Measurements from ENCODE around the gene PCCA. TPM values are rescaled to one million over a fixed set of nuclear protein-coding genes. Genes with fewer than 3 reads are reported as not detected.
"Not testable (repeated sequence)": the region's sequence is repeated elsewhere in the genome, so short reads cannot be mapped to it uniquely, and the experiment has no call there.

The PCCA gene
- total and polyA plus RNA-seq, 2 donors (not counting 3 experiments of a cell fraction or from before 2014, with no cell fraction given): 5.7 to 20.2 TPM

DNA sequence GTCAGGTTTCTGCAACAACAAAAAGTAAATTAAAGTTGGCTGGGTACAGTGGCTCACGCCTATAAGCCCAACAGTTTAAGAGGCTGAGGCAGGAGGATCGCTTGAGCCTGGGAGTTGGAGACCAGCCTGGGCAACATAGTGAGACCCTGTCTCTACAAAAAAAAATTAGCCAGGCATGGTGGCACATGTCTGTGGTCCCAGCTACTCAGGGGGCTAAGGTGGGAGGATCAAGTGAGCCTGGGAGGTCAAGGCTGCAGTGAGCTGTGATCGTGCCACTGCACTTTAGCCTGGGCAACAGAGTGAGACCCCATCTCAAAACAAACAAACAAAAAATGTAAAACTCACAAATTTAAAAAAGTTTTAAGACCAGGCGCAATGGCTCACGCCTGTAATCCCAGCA lies 299.3 kb downstream of the PCCA start:
- H3K9me1 ChIP-seq (replicated peaks; ENCODE audit: control insufficient read depth, extremely low read depth, insufficient read depth, low read length); CTCF ChIA-PET; FAIRE-seq; H3K27ac ChIP-seq (ENCODE audit: insufficient read depth, low read depth, low read length); BruUV-seq (replicated peaks); H3K9ac ChIP-seq (replicated peaks; ENCODE audit: extremely low read depth, insufficient read depth, low read length); dilution Hi-C loops (cut with MboI; ENCODE audit: extremely low pct_ligation_motif_present, low sequenced_read_pairs); H3K36me3 ChIP-seq (ENCODE audit: control insufficient read depth in 2 of 2, extremely low read depth in 1 of 2, insufficient read depth in 2 of 2, low read length in 2 of 2); POLR2A ChIA-PET; H2AFZ ChIP-seq (ENCODE audit: low read depth, low read length); H3K4me2 ChIP-seq (ENCODE audit: insufficient read depth, low read length); H3K9me3 ChIP-seq (replicated peaks; ENCODE audit: control insufficient read depth, insufficient read depth, low read length); H4K20me1 ChIP-seq (replicated peaks; ENCODE audit: control insufficient read depth, extremely low read depth, insufficient read depth, low read length); H3K27me3 ChIP-seq (ENCODE audit: control insufficient read depth in 2 of 2, insufficient read depth in 2 of 2, low read length in 2 of 2); intact Hi-C loops (cut with micrococcal nuclease); H3K4me3 ChIP-seq (replicated peaks in 1 of 3; ENCODE audit: insufficient read depth in 1 of 3, low read depth in 1 of 3, low read length in 3 of 3); H3K79me2 ChIP-seq (ENCODE audit: control insufficient read depth, insufficient read depth, low read length); DNase-seq (ENCODE audit: low read depth, low spot score): not testable (repeated sequence)
- peaks cover 19% of the 10 kb centered on the region for H3K4me1 ChIP-seq (ENCODE audit: control insufficient read depth, extremely low read depth, insufficient read depth, low read length)

DNA sequence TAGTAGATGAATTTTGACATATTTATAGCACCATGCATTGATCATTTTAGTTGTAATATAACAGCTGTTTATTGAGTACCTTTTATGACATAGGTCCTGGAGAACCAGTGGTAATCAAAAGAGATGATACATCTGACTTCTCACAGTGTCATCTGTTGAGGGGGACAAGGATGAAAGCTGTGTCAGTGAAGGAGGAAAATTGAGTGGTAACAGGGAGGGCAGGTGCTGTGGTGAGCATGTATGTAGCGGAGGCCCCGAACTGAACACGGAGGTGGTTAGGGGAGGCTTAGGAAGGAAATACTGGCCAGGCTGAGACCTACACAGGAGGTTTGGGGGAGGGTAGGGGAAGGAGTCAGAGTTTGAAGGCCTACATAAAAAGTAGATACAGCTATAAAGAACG lies 300.0 kb downstream of the PCCA start:
- POLR2A ChIA-PET: no interaction called here
- DNase-seq (ENCODE audit: low read depth, low spot score): no peak
- BruUV-seq (replicated peaks): no TSS peak
- no peak overlapping the region for H3K4me3 ChIP-seq (replicated peaks in 1 of 3; ENCODE audit: insufficient read depth in 1 of 3, low read depth in 1 of 3, low read length in 3 of 3)
- no peak overlapping the region for H2AFZ ChIP-seq (ENCODE audit: low read depth, low read length)
- H3K79me2 ChIP-seq (ENCODE audit: control insufficient read depth, insufficient read depth, low read length): no peaks in the 10 kb centered on the region
- no peaks in the 10 kb centered on the region for H3K36me3 ChIP-seq (ENCODE audit: control insufficient read depth in 2 of 2, extremely low read depth in 1 of 2, insufficient read depth in 2 of 2, low read length in 2 of 2)
- no peak overlapping the region for H3K9ac ChIP-seq (replicated peaks; ENCODE audit: extremely low read depth, insufficient read depth, low read length)
- peaks cover 26% of the 10 kb centered on the region for H3K4me1 ChIP-seq (ENCODE audit: control insufficient read depth, extremely low read depth, insufficient read depth, low read length)
- H3K9me1 ChIP-seq (replicated peaks; ENCODE audit: control insufficient read depth, extremely low read depth, insufficient read depth, low read length): no peaks in the 10 kb centered on the region
- CTCF ChIA-PET: interaction anchor here (1.3 kb wide), 1 partner anchor 14 kb away, joined by 4 read pairs; no protein-coding TSS in a partner anchor
- dilution Hi-C loops (cut with MboI; ENCODE audit: extremely low pct_ligation_motif_present, low sequenced_read_pairs) (no loop called here), intact Hi-C loops (cut with micrococcal nuclease) (no loop called here)
- no peak overlapping the region for H3K27ac ChIP-seq (ENCODE audit: insufficient read depth, low read depth, low read length)
- no peak overlapping the region for H3K4me2 ChIP-seq (ENCODE audit: insufficient read depth, low read length)
- FAIRE-seq: no peak
- H3K27me3 ChIP-seq (ENCODE audit: control insufficient read depth in 2 of 2, insufficient read depth in 2 of 2, low read length in 2 of 2): no peaks in the 10 kb centered on the region
- TF ChIP-seq EZH2 (IDR thresholded peaks at IDR 0.05; ENCODE audit: borderline replicate concordance, low read depth, low read length, severe bottlenecking) (no peak), FOS (IDR thresholded peaks at IDR 0.05; ENCODE audit: borderline replicate concordance, insufficient read depth, low read length) (no peak), GATA2 (IDR thresholded peaks at IDR 0.05; ENCODE audit: insufficient read depth, insufficient read length, low read depth, low read length) (no peak), POLR2AphosphoS5 (IDR thresholded peaks at IDR 0.05; ENCODE audit: insufficient read depth, low read depth, low read length) (no peak), POLR2A (IDR thresholded peaks at IDR 0.05; ENCODE audit: low read depth, low read length) (no peak), JUN (IDR thresholded peaks at IDR 0.05; ENCODE audit: borderline replicate concordance, insufficient read depth, insufficient read length, low read depth) (no peak), MYC (IDR thresholded peaks at IDR 0.05; ENCODE audit: low read depth, low read length) (no peak)
- TF ChIP-seq, protein P1, sequence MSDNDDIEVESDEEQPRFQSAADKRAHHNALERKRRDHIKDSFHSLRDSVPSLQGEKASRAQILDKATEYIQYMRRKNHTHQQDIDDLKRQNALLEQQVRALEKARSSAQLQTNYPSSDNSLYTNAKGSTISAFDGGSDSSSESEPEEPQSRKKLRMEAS (IDR thresholded peaks at IDR 0.05; ENCODE audit: insufficient read depth, insufficient read length): no peak
- TF ChIP-seq, protein P2, sequence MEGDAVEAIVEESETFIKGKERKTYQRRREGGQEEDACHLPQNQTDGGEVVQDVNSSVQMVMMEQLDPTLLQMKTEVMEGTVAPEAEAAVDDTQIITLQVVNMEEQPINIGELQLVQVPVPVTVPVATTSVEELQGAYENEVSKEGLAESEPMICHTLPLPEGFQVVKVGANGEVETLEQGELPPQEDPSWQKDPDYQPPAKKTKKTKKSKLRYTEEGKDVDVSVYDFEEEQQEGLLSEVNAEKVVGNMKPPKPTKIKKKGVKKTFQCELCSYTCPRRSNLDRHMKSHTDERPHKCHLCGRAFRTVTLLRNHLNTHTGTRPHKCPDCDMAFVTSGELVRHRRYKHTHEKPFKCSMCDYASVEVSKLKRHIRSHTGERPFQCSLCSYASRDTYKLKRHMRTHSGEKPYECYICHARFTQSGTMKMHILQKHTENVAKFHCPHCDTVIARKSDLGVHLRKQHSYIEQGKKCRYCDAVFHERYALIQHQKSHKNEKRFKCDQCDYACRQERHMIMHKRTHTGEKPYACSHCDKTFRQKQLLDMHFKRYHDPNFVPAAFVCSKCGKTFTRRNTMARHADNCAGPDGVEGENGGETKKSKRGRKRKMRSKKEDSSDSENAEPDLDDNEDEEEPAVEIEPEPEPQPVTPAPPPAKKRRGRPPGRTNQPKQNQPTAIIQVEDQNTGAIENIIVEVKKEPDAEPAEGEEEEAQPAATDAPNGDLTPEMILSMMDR (IDR thresholded peaks at IDR 0.05; ENCODE audit: extremely low read depth in 1 of 2, insufficient read depth in 1 of 2, low read depth in 1 of 2, low read length in 2 of 2): no peak
- no peaks in the 10 kb centered on the region for H3K9me3 ChIP-seq (replicated peaks; ENCODE audit: control insufficient read depth, insufficient read depth, low read length)
- no peaks in the 10 kb centered on the region for H4K20me1 ChIP-seq (replicated peaks; ENCODE audit: control insufficient read depth, extremely low read depth, insufficient read depth, low read length)
